SK-N-SH treated with all-trans-retinoic acid at 6 μM for 48 hours (cell line): ENCODE data around the gene DBI.

Source experiments
- ATAC-seq: fragments of 200-7000 bp; cut with Tn5 transposase; 3 replicates; pipeline ENCODE4 v1.9.1; 2020; ENCODE audit warnings: mild to moderate bottlenecking, moderate library complexity
- ARNTL ChIP-seq: fragments of 450-650 bp; formaldehyde crosslinking; IDR thresholded peaks from 2 replicates; pipeline ENCODE4 v1.5.0; 2020; ENCODE audit warnings: low read depth, mild to moderate bottlenecking, moderate library complexity, borderline replicate concordance
- BACH2 ChIP-seq: fragments of 250-450 bp; sonication (Bioruptor Pico); IDR thresholded peaks from 2 replicates; pipeline ENCODE4 v1.9.0; 2021; ENCODE audit warnings: mild to moderate bottlenecking, borderline replicate concordance
- CREB5 ChIP-seq: fragments of 250-450 bp; sonication (Bioruptor Pico); IDR thresholded peaks from 2 replicates; pipeline ENCODE4 v1.5.1; 2020; ENCODE audit warnings: low read depth, mild to moderate bottlenecking, moderate library complexity
- CSDC2 ChIP-seq: fragments of 250-450 bp; sonication (Bioruptor Pico); IDR thresholded peaks from 2 replicates; pipeline ENCODE4 v1.5.0; 2020; ENCODE audit warnings: mild to moderate bottlenecking, moderate library complexity
- CSRNP3 ChIP-seq: fragments of 250-450 bp; sonication (Bioruptor Pico); IDR thresholded peaks from 2 replicates; pipeline ENCODE4 v1.5.1; 2021; ENCODE audit warnings: mild to moderate bottlenecking, moderate library complexity
- ESRRG ChIP-seq: fragments of 250-450 bp; sonication (Bioruptor Pico); IDR thresholded peaks from 2 replicates; pipeline ENCODE4 v1.6.1; 2021; ENCODE audit warnings: mild to moderate bottlenecking
- GLIS3 ChIP-seq: fragments of 250-450 bp; sonication (Bioruptor Pico); IDR thresholded peaks from 2 replicates; pipeline ENCODE4 v1.5.0; 2020; ENCODE audit warnings: mild to moderate bottlenecking, moderate library complexity
- ISL1 ChIP-seq: fragments of 250-450 bp; sonication (Bioruptor Pico); IDR thresholded peaks from 2 replicates; pipeline ENCODE4 v2.1.2; 2022; ENCODE audit warnings: mild to moderate bottlenecking, moderate library complexity
- OSR1 ChIP-seq: fragments of 250-450 bp; sonication (Bioruptor Pico); IDR thresholded peaks from 2 replicates; pipeline ENCODE4 v1.8.0; 2022; ENCODE audit warnings: moderate library complexity, mild to moderate bottlenecking, inconsistent platforms
- PATZ1 ChIP-seq: fragments of 250-450 bp; sonication (Bioruptor Pico); IDR thresholded peaks from 2 replicates; pipeline ENCODE4 v1.8.0; 2020; ENCODE audit warnings: mild to moderate bottlenecking, moderate library complexity, borderline replicate concordance
- POU6F1 ChIP-seq: fragments of 250-450 bp; sonication (Bioruptor Pico); IDR thresholded peaks from 2 replicates; pipeline ENCODE4 v1.8.0; 2021; ENCODE audit warnings: low read depth, mild to moderate bottlenecking, moderate library complexity, borderline replicate concordance
- PPARA ChIP-seq: fragments of 250-450 bp; sonication (Bioruptor Pico); IDR thresholded peaks from 2 replicates; pipeline ENCODE4 v1.5.0; 2020; ENCODE audit warnings: mild to moderate bottlenecking, borderline replicate concordance
- TCF4 ChIP-seq: fragments of 250-450 bp; sonication (Bioruptor Pico); IDR thresholded peaks from 2 replicates; pipeline ENCODE4 v1.8.0; 2021; ENCODE audit warnings: mild to moderate bottlenecking, moderate library complexity, borderline replicate concordance
- TOX ChIP-seq: fragments of 250-450 bp; sonication (Bioruptor Pico); IDR thresholded peaks from 2 replicates; pipeline ENCODE4 v1.8.0; 2021; ENCODE audit warnings: mild to moderate bottlenecking, moderate library complexity, borderline replicate concordance
- ZC3H10 ChIP-seq: fragments of 250-450 bp; sonication (Bioruptor Pico); IDR thresholded peaks from 2 replicates; pipeline ENCODE4 v1.5.1; 2021; ENCODE audit warnings: mild to moderate bottlenecking, moderate library complexity
- ZFP3 ChIP-seq: fragments of 250-450 bp; sonication (Bioruptor Pico); IDR thresholded peaks from 2 replicates; pipeline ENCODE4 v1.5.0; 2020; ENCODE audit warnings: mild to moderate bottlenecking, moderate library complexity
- ZFP30 ChIP-seq: fragments of 450-650 bp; formaldehyde crosslinking; IDR thresholded peaks from 2 replicates; pipeline ENCODE4 v1.5.0; 2022; ENCODE audit warnings: mild to moderate bottlenecking, moderate library complexity
- ZNF565 ChIP-seq: fragments of 450-650 bp; formaldehyde crosslinking; conservative IDR thresholded peaks from 2 replicates; pipeline ENCODE4 v1.5.0; 2020; ENCODE audit warnings: low read depth, mild to moderate bottlenecking, moderate library complexity
- ZNF70 ChIP-seq: fragments of 450-650 bp; formaldehyde crosslinking; IDR thresholded peaks from 2 replicates; pipeline ENCODE4 v1.5.0; 2020; ENCODE audit warnings: mild to moderate bottlenecking, moderate library complexity
- ZNF8 ChIP-seq: fragments of 450-650 bp; formaldehyde crosslinking; IDR thresholded peaks from 2 replicates; pipeline ENCODE4 v1.5.0; 2020; ENCODE audit warnings: mild to moderate bottlenecking, moderate library complexity

DBI gene

GRCh38 chr2:119384971-119385370 is 18.2 kb downstream of the DBI start:
- TF ChIP-seq ZNF8 (no peak), ZNF565 (0 out of 2 replicates have a peak, but pooled peaks have one; percentile 28), CSDC2 (CRISPR knock-in tag) (no peak), ZFP30 (CRISPR knock-in tag) (no peak), ISL1 (CRISPR knock-in tag) (no peak), GLIS3 (no peak)
- ATAC-seq, result no peak

- ATAC-seq, result no peak
- TF ChIP-seq ESRRG (CRISPR knock-in tag) (no peak), OSR1 (CRISPR knock-in tag) (no peak), ZFP3 (CRISPR knock-in tag) (no peak), ARNTL (CRISPR knock-in tag) (no peak), GLIS3 (no peak), ZNF70 (CRISPR knock-in tag) (no peak), TOX (CRISPR knock-in tag) (no peak), ZNF8 (no peak), CSRNP3 (CRISPR knock-in tag) (no peak), ZNF565 (no peak), TCF4 (CRISPR knock-in tag) (no peak), PATZ1 (CRISPR knock-in tag) (no peak)
These were observed 18.7 kb downstream of the DBI start for GRCh38 chr2:119385466-119385865.

GRCh38 chr2:119387381-119388129 is 20.8 kb downstream of the DBI start:
- TF ChIP-seq PPARA (CRISPR knock-in tag), result no peak
- no peak for TF ChIP-seq ZNF70 (CRISPR knock-in tag)
- no peak for TF ChIP-seq CSDC2 (CRISPR knock-in tag)
- TF ChIP-seq ESRRG (CRISPR knock-in tag), result no peak
- no peak for TF ChIP-seq ZNF8
- no peak for TF ChIP-seq GLIS3
- no peak for TF ChIP-seq ZFP3 (CRISPR knock-in tag)
- ATAC-seq, result peak; percentile 23; the same call in 2 of the 3 replicates

GRCh38 chr2:119389615-119390306 is 23.0 kb downstream of the DBI start:
- TF ChIP-seq ESRRG (CRISPR knock-in tag), result no peak

GRCh38 chr2:119393971-119394748 is 27.4 kb downstream of the DBI start:
- ATAC-seq, result no peak
- no peak for TF ChIP-seq TCF4 (CRISPR knock-in tag)
- TF ChIP-seq ZFP3 (CRISPR knock-in tag), result no peak
- TF ChIP-seq ZNF565, result no peak
- no peak for TF ChIP-seq ZNF70 (CRISPR knock-in tag)
- TF ChIP-seq CREB5 (CRISPR knock-in tag), result no peak
- TF ChIP-seq OSR1 (CRISPR knock-in tag), result no peak
- no peak for TF ChIP-seq ZC3H10 (CRISPR knock-in tag)
- TF ChIP-seq CSDC2 (CRISPR knock-in tag), result no peak
- no peak for TF ChIP-seq TOX (CRISPR knock-in tag)
- TF ChIP-seq BACH2 (CRISPR knock-in tag), result no peak
- no peak for TF ChIP-seq CSRNP3 (CRISPR knock-in tag)
- TF ChIP-seq POU6F1 (CRISPR knock-in tag), result no peak

More at GRCh38 chr2:119389615-119390306, 23.0 kb downstream of the DBI start:
- ATAC-seq, result peak; percentile 77
